SK-N-SH (cell line): Measurements from ENCODE around the gene KCNJ18.
"Not testable (repeated sequence)": the region's sequence is repeated elsewhere in the genome, so short reads cannot be mapped to it uniquely, and the experiment has no call there.

Experiments used
- CHD2 ChIP-seq: fragments of 150-350 bp; IDR thresholded peaks from 2 replicates; pipeline ENCODE4 v1.6.1; 2018; ENCODE audit warnings: low read length; ENCODE audit not compliant: partially characterized antibody
- EZH2phosphoT487 ChIP-seq: fragments of 200-600 bp; sonication (generic); IDR thresholded peaks from 2 replicates; pipeline ENCODE4 v1.6.1; 2017; ENCODE audit warnings: low read depth, mixed run types, mild to moderate bottlenecking, antibody characterized with exemption, moderate library complexity, borderline replicate concordance
- FOXM1 ChIP-seq: IDR thresholded peaks from 2 replicates; pipeline ENCODE4 v1.4.0; 2012; ENCODE audit warnings: low read depth, mild to moderate bottlenecking
- GABPA ChIP-seq: IDR thresholded peaks from 2 replicates; pipeline ENCODE4 v1.4.0; 2012; ENCODE audit warnings: low read depth, mild to moderate bottlenecking
- GATA2 ChIP-seq: sonication (generic); formaldehyde crosslinking; IDR thresholded peaks from 2 replicates; pipeline ENCODE4 v1.5.0; 2020; ENCODE audit warnings: mild to moderate bottlenecking, missing genetic modification reagents
- NFIC ChIP-seq: IDR thresholded peaks from 2 replicates; pipeline ENCODE4 v1.4.0; 2012; ENCODE audit warnings: borderline replicate concordance
- PBX3 ChIP-seq: IDR thresholded peaks from 2 replicates; pipeline ENCODE4; 2012
- POLR2AphosphoS5 ChIP-seq: IDR thresholded peaks from 2 replicates; pipeline ENCODE4 v1.6.1; 2012; ENCODE audit warnings: low read depth, low read length
- RFX5 ChIP-seq: IDR thresholded peaks from 2 replicates; pipeline ENCODE4 v1.6.1; 2012; ENCODE audit warnings: mild to moderate bottlenecking, improper control_type of control experiment, low read length
- RXRA ChIP-seq: IDR thresholded peaks from 2 replicates; pipeline ENCODE4 v1.4.0; 2012; ENCODE audit warnings: low read depth, mild to moderate bottlenecking, borderline replicate concordance
- TAF1 ChIP-seq: IDR thresholded peaks from 2 replicates; pipeline ENCODE4 v1.6.1; 2012; ENCODE audit warnings: low read depth, mild to moderate bottlenecking, low read length, moderate library complexity, borderline replicate concordance
- YY1 ChIP-seq: IDR thresholded peaks from 2 replicates; pipeline ENCODE4 v1.4.0; 2012; ENCODE audit warnings: low read depth, mild to moderate bottlenecking
- TF ChIP-seq, protein P1 (sequence below): fragments of 200-600 bp; sonication (generic); IDR thresholded peaks from 2 replicates; pipeline ENCODE4 v1.6.1; 2017; ENCODE audit warnings: antibody characterized with exemption, mild to moderate bottlenecking, moderate library complexity
- TF ChIP-seq, protein P2 (sequence below): IDR thresholded peaks from 2 replicates; pipeline ENCODE4 v1.4.0; 2012; ENCODE audit warnings: low read depth, borderline replicate concordance

GRCh38 chr17:21738877-21739474, 46.7 kb downstream of the KCNJ18 start:
- TF ChIP-seq CHD2, PBX3, EZH2phosphoT487, FOXM1, TAF1, NFIC, GABPA, RXRA, YY1, GATA2, POLR2AphosphoS5, RFX5: not testable (repeated sequence)
- TF ChIP-seq, protein P1, sequence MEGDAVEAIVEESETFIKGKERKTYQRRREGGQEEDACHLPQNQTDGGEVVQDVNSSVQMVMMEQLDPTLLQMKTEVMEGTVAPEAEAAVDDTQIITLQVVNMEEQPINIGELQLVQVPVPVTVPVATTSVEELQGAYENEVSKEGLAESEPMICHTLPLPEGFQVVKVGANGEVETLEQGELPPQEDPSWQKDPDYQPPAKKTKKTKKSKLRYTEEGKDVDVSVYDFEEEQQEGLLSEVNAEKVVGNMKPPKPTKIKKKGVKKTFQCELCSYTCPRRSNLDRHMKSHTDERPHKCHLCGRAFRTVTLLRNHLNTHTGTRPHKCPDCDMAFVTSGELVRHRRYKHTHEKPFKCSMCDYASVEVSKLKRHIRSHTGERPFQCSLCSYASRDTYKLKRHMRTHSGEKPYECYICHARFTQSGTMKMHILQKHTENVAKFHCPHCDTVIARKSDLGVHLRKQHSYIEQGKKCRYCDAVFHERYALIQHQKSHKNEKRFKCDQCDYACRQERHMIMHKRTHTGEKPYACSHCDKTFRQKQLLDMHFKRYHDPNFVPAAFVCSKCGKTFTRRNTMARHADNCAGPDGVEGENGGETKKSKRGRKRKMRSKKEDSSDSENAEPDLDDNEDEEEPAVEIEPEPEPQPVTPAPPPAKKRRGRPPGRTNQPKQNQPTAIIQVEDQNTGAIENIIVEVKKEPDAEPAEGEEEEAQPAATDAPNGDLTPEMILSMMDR, result not testable (repeated sequence)
- TF ChIP-seq, protein P2, sequence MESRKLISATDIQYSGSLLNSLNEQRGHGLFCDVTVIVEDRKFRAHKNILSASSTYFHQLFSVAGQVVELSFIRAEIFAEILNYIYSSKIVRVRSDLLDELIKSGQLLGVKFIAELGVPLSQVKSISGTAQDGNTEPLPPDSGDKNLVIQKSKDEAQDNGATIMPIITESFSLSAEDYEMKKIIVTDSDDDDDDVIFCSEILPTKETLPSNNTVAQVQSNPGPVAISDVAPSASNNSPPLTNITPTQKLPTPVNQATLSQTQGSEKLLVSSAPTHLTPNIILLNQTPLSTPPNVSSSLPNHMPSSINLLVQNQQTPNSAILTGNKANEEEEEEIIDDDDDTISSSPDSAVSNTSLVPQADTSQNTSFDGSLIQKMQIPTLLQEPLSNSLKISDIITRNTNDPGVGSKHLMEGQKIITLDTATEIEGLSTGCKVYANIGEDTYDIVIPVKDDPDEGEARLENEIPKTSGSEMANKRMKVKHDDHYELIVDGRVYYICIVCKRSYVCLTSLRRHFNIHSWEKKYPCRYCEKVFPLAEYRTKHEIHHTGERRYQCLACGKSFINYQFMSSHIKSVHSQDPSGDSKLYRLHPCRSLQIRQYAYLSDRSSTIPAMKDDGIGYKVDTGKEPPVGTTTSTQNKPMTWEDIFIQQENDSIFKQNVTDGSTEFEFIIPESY, result not testable (repeated sequence)
